BLaER1 treated with 17β-estradiol and CSF1 and Interleukin-3, amounts not matched to agents 10 nM and 100 nM (cell line): ENCODE results near the gene FPGS.

Experiments
- H3K27ac ChIP-seq, 11 experiments: shearing (Covaris generic); formaldehyde crosslinking; 2 replicates each; pipeline ENCODE4 v1.8.1; 2022
- H3K27me3 ChIP-seq, 11 experiments: shearing (Covaris generic); formaldehyde crosslinking; 2 replicates each; pipeline ENCODE4 v1.8.1; 2022
- H3K36me3 ChIP-seq, 11 experiments: shearing (Covaris generic); formaldehyde crosslinking; 2 replicates each; pipeline ENCODE4 v1.8.1; 2022
- H3K4me1 ChIP-seq, 10 experiments: shearing (Covaris generic); formaldehyde crosslinking; 2 replicates each; pipeline ENCODE4 v1.8.1; 2022
- H3K4me2 ChIP-seq, 11 experiments: shearing (Covaris generic); formaldehyde crosslinking; 2 replicates each; pipeline ENCODE4 v1.8.1; 2022
- H3K4me3 ChIP-seq, 10 experiments: shearing (Covaris generic); formaldehyde crosslinking; 2 replicates each; pipeline ENCODE4 v1.8.1; 2022
- H3K9ac ChIP-seq, 11 experiments: shearing (Covaris generic); formaldehyde crosslinking; 2 replicates each; pipeline ENCODE4 v1.8.1; 2022
- H3K9me3 ChIP-seq, 11 experiments: shearing (Covaris generic); formaldehyde crosslinking; replicated peaks in 1 of 11; 2 replicates each; pipeline ENCODE4 v1.8.1; 2022
- H4K20me1 ChIP-seq, 11 experiments: shearing (Covaris generic); formaldehyde crosslinking; 2 replicates each; pipeline ENCODE4 v1.8.1; 2022
- Cebpa-rat ChIP-seq, 11 experiments: shearing (Covaris generic); IDR thresholded peaks; 2 replicates each; pipeline ENCODE4 v1.8.1; 2022

The FPGS gene

DNA sequence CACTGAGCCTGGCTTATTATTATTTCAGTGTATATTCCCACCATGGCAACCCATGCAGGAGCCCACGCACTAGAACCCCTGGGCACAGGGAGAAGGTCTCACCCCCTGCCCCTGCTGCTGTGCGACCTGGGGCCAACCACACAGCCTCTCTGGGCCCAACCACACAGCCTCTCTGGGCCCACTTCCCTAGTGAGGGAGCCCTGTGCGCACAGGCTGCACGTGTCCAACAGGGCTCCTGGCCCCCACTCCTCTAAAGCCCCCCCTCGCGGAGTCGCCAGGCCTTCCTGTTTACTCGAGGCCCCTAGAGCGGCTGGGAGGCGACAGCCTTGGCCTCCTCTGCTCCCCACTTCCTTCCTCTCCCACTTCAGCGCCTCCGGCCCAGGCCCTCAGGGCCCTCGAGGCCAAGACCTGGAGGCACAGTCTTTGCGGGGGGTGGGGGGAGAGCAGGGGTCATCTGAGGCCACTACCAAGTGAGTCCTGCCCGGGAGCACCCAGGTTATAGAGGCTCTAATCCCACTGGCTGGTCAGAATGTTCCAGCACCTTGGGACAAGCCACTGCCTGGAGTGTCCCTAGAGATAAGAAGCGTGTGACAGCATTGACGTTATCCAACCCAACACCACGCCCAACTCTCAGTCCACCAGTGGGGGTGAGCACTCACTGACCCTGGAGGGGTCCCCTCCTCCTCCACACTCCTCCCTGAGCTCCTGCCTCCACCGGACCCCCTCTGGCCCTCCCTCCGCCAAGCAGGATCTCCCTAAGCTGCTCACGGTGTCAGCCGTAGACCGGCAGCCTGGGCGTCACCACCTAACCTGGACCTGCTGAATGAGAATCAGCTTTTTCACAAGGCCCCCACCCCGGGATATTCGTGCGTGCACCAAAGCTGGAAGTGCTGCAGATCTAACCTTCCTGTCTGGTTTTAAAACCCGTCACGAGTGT, 59.7 kb downstream of the FPGS start:
- peak overlapping the region; percentile 85 to 96 (median 92) for H3K27ac ChIP-seq
- H3K9ac ChIP-seq: peak overlapping the region; percentile 72 to 86 (median 81)
- TF ChIP-seq Cebpa-rat (IDR thresholded peaks at IDR 0.05): no peak
- H3K27me3 ChIP-seq: no peaks in the 10 kb centered on the region
- peak overlapping the region in 2 of 10 experiments; percentile 19 to 46; a peak in 3 of 20 replicates for H3K4me3 ChIP-seq
- H4K20me1 ChIP-seq: no peaks in the 10 kb centered on the region
- no peaks in the 10 kb centered on the region for H3K9me3 ChIP-seq
- H3K4me1 ChIP-seq: peaks cover 96 to 100% (median 100%) of the 10 kb centered on the region in 10 experiments
- peak overlapping the region; percentile 66 to 100 (median 88) for H3K4me2 ChIP-seq
- no peaks in the 10 kb centered on the region for H3K36me3 ChIP-seq

DNA sequence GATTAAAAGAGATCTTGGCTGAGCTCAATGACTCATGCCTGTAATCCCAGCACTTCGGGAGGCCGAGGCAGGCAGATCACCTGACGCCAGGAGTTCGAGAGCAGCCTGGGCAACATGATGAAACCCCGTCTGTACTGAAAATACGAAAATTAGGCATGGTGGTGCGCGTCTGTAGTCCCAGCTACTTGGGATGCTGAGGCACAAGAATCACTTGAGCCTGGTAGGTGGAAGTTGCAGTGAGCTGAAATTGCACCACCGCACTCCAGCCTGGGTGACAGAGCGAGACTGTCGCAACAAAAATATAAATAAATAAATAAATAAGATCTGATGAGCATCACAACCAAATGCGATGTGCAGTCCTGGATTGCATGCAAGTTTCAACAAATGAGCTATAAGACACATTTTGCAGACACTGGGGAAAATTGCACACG, 60.5 kb downstream of the FPGS start:
- peak in 5 of 11 experiments; percentile 23 to 74 (median 50); a peak in 4 of 22 replicates for TF ChIP-seq Cebpa-rat (IDR thresholded peaks at IDR 0.05)
- peak overlapping the region; percentile 72 to 86 (median 81); a peak in 20 of 22 replicates for H3K9ac ChIP-seq

More for the DNA sequence above, 60.5 kb downstream of the FPGS start:
- peak overlapping the region; percentile 85 to 96 (median 92) for H3K27ac ChIP-seq
- peak overlapping the region; percentile 66 to 100 (median 88) for H3K4me2 ChIP-seq
- no peaks in the 10 kb centered on the region for H4K20me1 ChIP-seq
- H3K4me3 ChIP-seq: no peak overlapping the region
- H3K4me1 ChIP-seq: peaks cover 96 to 100% (median 100%) of the 10 kb centered on the region in 10 experiments
- no peaks in the 10 kb centered on the region for H3K9me3 ChIP-seq
- no peaks in the 10 kb centered on the region for H3K36me3 ChIP-seq
- no peaks in the 10 kb centered on the region for H3K27me3 ChIP-seq
